HEK293 (cell line): ENCODE data around the gene ASTN2.

Experiments used
- CTCF ChIA-PET: fragments of 350-600 bp; formaldehyde crosslinking; extraction: SDS; loops from one replicate; lab custom pipeline; 2021; ENCODE audit warnings: antibody characterized with exemption; lab: Yijun Ruan, JAX
- POLR2A ChIA-PET: fragments of 300-600 bp; formaldehyde crosslinking; extraction: SDS; loops from one replicate; lab custom pipeline; 2020; ENCODE audit warnings: antibody characterized with exemption, inconsistent platforms; lab: Yijun Ruan, JAX
- H3K27ac ChIP-seq: fragments of 200-500 bp; sonication (Bioruptor generic); 2 replicates; pipeline ENCODE4 v1.5.1; 2014; ENCODE audit warnings: low read depth, low read length, control low read depth, inconsistent platforms; ENCODE audit errors: extremely low read depth
- H3K36me3 ChIP-seq, 2 experiments: fragments of 200-500 bp in 1 of 2; sonication (Bioruptor generic) in 1 of 2; 1 replicate in 1 of 2; 2 replicates in 1 of 2; pipeline ENCODE4 v1.5.1; 2014 to 2017; ENCODE audit warnings: inconsistent platforms in 2 of 2, low read length in 2 of 2; ENCODE audit not compliant: control insufficient read depth in 2 of 2, insufficient read depth in 1 of 2
- H3K4me1 ChIP-seq: fragments of 200-500 bp; sonication (Bioruptor generic); 2 replicates; pipeline ENCODE4 v1.5.1; 2014; ENCODE audit warnings: mild to moderate bottlenecking, low read length, inconsistent platforms; ENCODE audit not compliant: control insufficient read depth, insufficient read depth
- H3K4me3 ChIP-seq: 2 replicates; pipeline ENCODE4 v1.5.1; 2011; ENCODE audit warnings: low read depth, mild to moderate bottlenecking, control low read depth, low read length, moderate library complexity
- H3K9me3 ChIP-seq: fragments of 200-500 bp; sonication (Bioruptor generic); 2 replicates; pipeline ENCODE4 v1.5.1; 2014; ENCODE audit warnings: low read depth, low read length, inconsistent platforms; ENCODE audit not compliant: control insufficient read depth, insufficient read depth
- BCL11A ChIP-seq: fragments of 450-650 bp; formaldehyde crosslinking; IDR thresholded peaks from 2 replicates; pipeline ENCODE4 v1.5.1; 2016; ENCODE audit warnings: low read depth, missing biosample characterization, missing genetic modification characterization
- PRDM1 ChIP-seq: fragments of 450-650 bp; formaldehyde crosslinking; IDR thresholded peaks from 2 replicates; pipeline ENCODE4; 2016; ENCODE audit warnings: missing biosample characterization, missing genetic modification characterization
- SCRT1 ChIP-seq: fragments of 450-650 bp; formaldehyde crosslinking; IDR thresholded peaks from 2 replicates; pipeline ENCODE4 v1.5.1; 2016; ENCODE audit warnings: missing biosample characterization, missing genetic modification characterization, borderline replicate concordance
- ZBTB17 ChIP-seq: fragments of 450-650 bp; formaldehyde crosslinking; IDR thresholded peaks from 2 replicates; pipeline ENCODE4 v1.5.1; 2016; ENCODE audit warnings: missing biosample characterization, missing genetic modification characterization
- ZBTB49 ChIP-seq: fragments of 450-650 bp; formaldehyde crosslinking; IDR thresholded peaks from 2 replicates; pipeline ENCODE4 v1.5.1; 2016; ENCODE audit warnings: missing biosample characterization, missing genetic modification characterization, low read depth
- ZNF19 ChIP-seq: fragments of 450-650 bp; formaldehyde crosslinking; IDR thresholded peaks from 2 replicates; pipeline ENCODE4; 2016; ENCODE audit warnings: missing biosample characterization, missing genetic modification characterization, low read depth
- ZNF223 ChIP-seq: fragments of 450-650 bp; formaldehyde crosslinking; IDR thresholded peaks from 2 replicates; pipeline ENCODE4 v1.5.1; 2016; ENCODE audit warnings: missing biosample characterization, missing genetic modification characterization
- ZNF266 ChIP-seq: fragments of 450-650 bp; formaldehyde crosslinking; IDR thresholded peaks from 2 replicates; pipeline ENCODE4 v1.5.1; 2016; ENCODE audit warnings: missing biosample characterization, missing genetic modification characterization, low read depth
- ZNF302 ChIP-seq: fragments of 450-650 bp; formaldehyde crosslinking; IDR thresholded peaks from 2 replicates; pipeline ENCODE4 v1.5.1; 2016; ENCODE audit warnings: missing biosample characterization, missing genetic modification characterization, low read depth
- ZNF416 ChIP-seq: fragments of 450-650 bp; formaldehyde crosslinking; IDR thresholded peaks from 2 replicates; pipeline ENCODE4 v1.5.1; 2016; ENCODE audit warnings: missing biosample characterization, missing genetic modification characterization
- ZNF514 ChIP-seq: fragments of 450-650 bp; formaldehyde crosslinking; IDR thresholded peaks from 2 replicates; pipeline ENCODE4 v1.5.1; 2016; ENCODE audit warnings: missing biosample characterization, missing genetic modification characterization
- ZNF560 ChIP-seq: fragments of 450-650 bp; formaldehyde crosslinking; IDR thresholded peaks from 2 replicates; pipeline ENCODE4 v1.5.1; 2017; ENCODE audit warnings: missing biosample characterization, missing genetic modification characterization, borderline replicate concordance
- ZNF580 ChIP-seq: fragments of 450-650 bp; formaldehyde crosslinking; IDR thresholded peaks from 2 replicates; pipeline ENCODE4 v1.5.1; 2016; ENCODE audit warnings: missing biosample characterization, missing genetic modification characterization
- ZNF610 ChIP-seq: fragments of 450-650 bp; formaldehyde crosslinking; IDR thresholded peaks from 2 replicates; pipeline ENCODE4 v1.5.1; 2016; ENCODE audit warnings: missing biosample characterization, missing genetic modification characterization, borderline replicate concordance
- ZNF792 ChIP-seq: fragments of 450-650 bp; formaldehyde crosslinking; IDR thresholded peaks from 2 replicates; pipeline ENCODE4 v1.5.1; 2016; ENCODE audit warnings: missing biosample characterization, missing genetic modification characterization
- ZNF843 ChIP-seq: fragments of 450-650 bp; formaldehyde crosslinking; IDR thresholded peaks from 2 replicates; pipeline ENCODE4 v1.5.1; 2016; ENCODE audit warnings: missing biosample characterization, missing genetic modification characterization
- ZSCAN16 ChIP-seq: fragments of 450-650 bp; formaldehyde crosslinking; IDR thresholded peaks from 2 replicates; pipeline ENCODE4 v1.5.1; 2016; ENCODE audit warnings: missing biosample characterization, missing genetic modification characterization
- TF ChIP-seq, protein P1 (sequence below): fragments of 450-650 bp; formaldehyde crosslinking; IDR thresholded peaks from 2 replicates; pipeline ENCODE4 v1.5.1; 2016; ENCODE audit warnings: missing biosample characterization, missing genetic modification characterization
- TF ChIP-seq, protein P2 (sequence below): fragments of 450-650 bp; formaldehyde crosslinking; IDR thresholded peaks from 2 replicates; pipeline ENCODE4; 2016; ENCODE audit warnings: missing biosample characterization, missing genetic modification characterization
- TF ChIP-seq, protein P3 (sequence below): fragments of 450-650 bp; formaldehyde crosslinking; optimal IDR thresholded peaks from 2 replicates; pipeline ENCODE3; 2016; ENCODE audit warnings: missing biosample characterization, mild to moderate bottlenecking, missing genetic modification characterization

ASTN2 gene

DNA sequence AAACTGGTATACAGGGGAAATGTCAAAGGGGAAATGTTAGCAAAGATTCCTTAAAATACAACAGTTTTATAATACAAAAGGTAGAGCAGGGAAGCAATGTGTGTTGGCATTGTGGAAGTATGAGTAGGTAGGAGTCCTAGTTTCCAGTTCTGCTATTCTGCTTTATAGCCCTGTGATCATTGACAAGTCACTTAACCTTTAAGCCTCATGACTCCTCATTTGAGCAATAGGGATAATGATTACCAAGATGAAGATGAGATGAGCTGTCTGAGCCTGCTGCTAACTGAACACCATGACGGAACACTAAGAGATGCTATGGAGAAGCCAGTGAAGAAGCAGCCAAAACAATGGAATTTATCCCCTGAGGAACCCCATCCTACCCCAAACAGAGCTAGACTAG is 1009.5 kb downstream of the ASTN2 start:
- ChIA-PET CTCF (interaction anchor here (1.5 kb wide), 1 partner anchor 90 kb away, joined by 3 read pairs; no protein-coding TSS in a partner anchor), POLR2A (no interaction called here)
- Histone ChIP-seq H3K4me1 (no peaks in the 10 kb centered on the region), H3K9me3 (no peaks in the 10 kb centered on the region), H3K36me3 (no peaks in the 10 kb centered on the region), H3K4me3 (no peak overlapping the region), H3K27ac (no peak overlapping the region)
- TF ChIP-seq SCRT1 (tag by site-specific recombination) (no peak), ZNF792 (tag by site-specific recombination) (no peak), ZNF302 (no peak), ZSCAN16 (tag by site-specific recombination) (no peak), PRDM1 (tag by site-specific recombination) (no peak), ZNF416 (no peak), ZNF580 (tag by site-specific recombination) (no peak), ZNF610 (no peak), ZNF223 (tag by site-specific recombination) (no peak), ZNF266 (tag by site-specific recombination) (no peak), ZBTB49 (tag by site-specific recombination) (no peak), ZBTB17 (tag by site-specific recombination) (no peak)
- TF ChIP-seq, protein P1, sequence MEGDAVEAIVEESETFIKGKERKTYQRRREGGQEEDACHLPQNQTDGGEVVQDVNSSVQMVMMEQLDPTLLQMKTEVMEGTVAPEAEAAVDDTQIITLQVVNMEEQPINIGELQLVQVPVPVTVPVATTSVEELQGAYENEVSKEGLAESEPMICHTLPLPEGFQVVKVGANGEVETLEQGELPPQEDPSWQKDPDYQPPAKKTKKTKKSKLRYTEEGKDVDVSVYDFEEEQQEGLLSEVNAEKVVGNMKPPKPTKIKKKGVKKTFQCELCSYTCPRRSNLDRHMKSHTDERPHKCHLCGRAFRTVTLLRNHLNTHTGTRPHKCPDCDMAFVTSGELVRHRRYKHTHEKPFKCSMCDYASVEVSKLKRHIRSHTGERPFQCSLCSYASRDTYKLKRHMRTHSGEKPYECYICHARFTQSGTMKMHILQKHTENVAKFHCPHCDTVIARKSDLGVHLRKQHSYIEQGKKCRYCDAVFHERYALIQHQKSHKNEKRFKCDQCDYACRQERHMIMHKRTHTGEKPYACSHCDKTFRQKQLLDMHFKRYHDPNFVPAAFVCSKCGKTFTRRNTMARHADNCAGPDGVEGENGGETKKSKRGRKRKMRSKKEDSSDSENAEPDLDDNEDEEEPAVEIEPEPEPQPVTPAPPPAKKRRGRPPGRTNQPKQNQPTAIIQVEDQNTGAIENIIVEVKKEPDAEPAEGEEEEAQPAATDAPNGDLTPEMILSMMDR: no peak

DNA sequence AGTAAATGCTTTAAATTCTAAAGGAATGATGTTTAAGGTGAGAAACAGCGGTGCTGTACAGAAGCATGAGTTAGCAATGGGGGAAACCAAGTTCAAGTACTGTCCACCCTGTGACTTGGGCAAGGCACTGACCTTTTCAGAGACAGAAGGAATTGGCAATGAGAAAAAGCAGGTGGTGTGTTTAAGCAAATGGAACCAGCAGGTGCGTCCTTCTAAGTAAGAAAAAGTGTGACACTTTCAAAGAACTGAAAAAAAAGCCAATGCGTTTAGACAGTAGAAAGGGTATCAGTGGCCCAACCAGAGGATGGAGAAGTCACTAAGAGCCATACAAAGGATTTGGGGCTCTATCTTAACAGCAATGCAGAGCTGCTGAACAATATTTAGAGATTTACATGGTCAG is 1010.6 kb downstream of the ASTN2 start:
- Histone ChIP-seq H3K4me1 (no peaks in the 10 kb centered on the region), H3K27ac (no peak overlapping the region), H3K9me3 (no peaks in the 10 kb centered on the region), H3K36me3 (no peaks in the 10 kb centered on the region), H3K4me3 (no peak overlapping the region)
- TF ChIP-seq ZNF843 (tag by site-specific recombination) (no peak), BCL11A (tag by site-specific recombination) (no peak), ZNF560 (tag by site-specific recombination) (no peak), ZNF19 (tag by site-specific recombination) (no peak), ZNF514 (tag by site-specific recombination) (no peak)
- TF ChIP-seq, protein P1: no peak
- TF ChIP-seq, protein P2, sequence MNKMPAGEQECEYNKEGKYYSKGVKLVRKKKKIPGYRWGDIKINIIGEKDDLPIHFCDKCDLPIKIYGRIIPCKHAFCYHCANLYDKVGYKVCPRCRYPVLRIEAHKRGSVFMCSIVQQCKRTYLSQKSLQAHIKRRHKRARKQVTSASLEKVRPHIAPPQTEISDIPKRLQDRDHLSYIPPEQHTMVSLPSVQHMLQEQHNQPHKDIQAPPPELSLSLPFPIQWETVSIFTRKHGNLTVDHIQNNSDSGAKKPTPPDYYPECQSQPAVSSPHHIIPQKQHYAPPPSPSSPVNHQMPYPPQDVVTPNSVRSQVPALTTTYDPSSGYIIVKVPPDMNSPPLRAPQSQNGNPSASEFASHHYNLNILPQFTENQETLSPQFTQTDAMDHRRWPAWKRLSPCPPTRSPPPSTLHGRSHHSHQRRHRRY (tag by site-specific recombination): no peak
- TF ChIP-seq, protein P3, sequence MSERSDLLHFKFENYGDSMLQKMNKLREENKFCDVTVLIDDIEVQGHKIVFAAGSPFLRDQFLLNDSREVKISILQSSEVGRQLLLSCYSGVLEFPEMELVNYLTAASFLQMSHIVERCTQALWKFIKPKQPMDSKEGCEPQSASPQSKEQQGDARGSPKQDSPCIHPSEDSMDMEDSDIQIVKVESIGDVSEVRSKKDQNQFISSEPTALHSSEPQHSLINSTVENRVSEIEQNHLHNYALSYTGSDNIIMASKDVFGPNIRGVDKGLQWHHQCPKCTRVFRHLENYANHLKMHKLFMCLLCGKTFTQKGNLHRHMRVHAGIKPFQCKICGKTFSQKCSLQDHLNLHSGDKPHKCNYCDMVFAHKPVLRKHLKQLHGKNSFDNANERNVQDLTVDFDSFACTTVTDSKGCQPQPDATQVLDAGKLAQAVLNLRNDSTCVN (tag by site-specific recombination): no peak
- POLR2A ChIA-PET: no interaction called here
- CTCF ChIA-PET: no interaction called here
